Stimulated activated CD4-positive, alpha-beta T cell treated with anti-CD3 and anti-CD28 coated beads, Interleukin-15, amount 100 ng/mL, for 1 hour (primary cell): Measurements from ENCODE around the gene CELF5.

Experiments
- DNase-seq, 2 donors: peaks; one replicate each; pipeline ENCODE4 v3.0.0-alpha.2; 2020; ENCODE audit warnings: low read depth in 1 of 2, low spot score in 1 of 2

CELF5 gene

DNA sequence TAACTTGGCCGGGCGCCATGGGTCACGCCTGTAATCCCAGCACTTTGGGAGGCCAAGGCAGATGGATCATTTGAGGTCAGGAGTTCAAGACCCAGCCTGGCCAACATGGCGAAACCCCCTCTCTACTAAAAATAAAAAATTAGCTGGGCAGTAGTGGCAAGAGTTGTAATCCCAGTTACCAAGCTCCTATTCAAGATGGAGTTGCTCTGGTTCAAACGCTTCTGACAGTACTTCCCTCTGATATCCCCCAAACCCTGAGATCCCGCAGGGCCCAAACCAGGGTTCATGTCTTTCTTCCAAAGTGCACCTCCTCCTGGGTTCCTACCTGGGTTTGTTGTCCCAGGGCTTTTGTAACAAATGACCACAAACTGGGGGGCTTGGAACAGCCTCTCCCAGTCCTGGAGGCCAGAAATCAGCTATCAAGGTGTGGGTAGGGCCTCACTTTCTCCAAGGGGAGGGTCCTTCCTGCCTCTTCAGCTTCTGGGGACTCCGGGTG is 13.7 kb downstream of the CELF5 start:
- DNase-seq = no peak

DNA sequence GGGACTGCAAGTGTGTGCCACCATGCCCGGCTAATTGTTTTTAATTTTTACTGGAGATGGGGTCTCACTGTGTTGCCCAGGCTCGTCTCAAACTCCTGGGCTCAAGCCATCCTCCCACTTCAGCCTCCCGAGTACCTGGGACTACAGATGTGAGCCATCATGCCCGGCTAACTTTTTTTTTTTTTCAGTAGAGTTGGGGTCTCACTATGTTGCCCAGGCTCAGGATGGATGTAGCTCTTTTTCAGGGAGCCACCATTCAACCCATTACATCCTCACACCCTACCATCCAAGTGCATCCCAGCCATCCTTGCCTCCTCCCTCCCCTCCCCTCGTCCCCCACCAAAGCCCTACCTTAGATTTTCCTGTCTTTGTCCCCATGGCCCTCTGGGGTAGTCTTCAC is 14.9 kb downstream of the CELF5 start:
- DNase-seq = no peak

DNA sequence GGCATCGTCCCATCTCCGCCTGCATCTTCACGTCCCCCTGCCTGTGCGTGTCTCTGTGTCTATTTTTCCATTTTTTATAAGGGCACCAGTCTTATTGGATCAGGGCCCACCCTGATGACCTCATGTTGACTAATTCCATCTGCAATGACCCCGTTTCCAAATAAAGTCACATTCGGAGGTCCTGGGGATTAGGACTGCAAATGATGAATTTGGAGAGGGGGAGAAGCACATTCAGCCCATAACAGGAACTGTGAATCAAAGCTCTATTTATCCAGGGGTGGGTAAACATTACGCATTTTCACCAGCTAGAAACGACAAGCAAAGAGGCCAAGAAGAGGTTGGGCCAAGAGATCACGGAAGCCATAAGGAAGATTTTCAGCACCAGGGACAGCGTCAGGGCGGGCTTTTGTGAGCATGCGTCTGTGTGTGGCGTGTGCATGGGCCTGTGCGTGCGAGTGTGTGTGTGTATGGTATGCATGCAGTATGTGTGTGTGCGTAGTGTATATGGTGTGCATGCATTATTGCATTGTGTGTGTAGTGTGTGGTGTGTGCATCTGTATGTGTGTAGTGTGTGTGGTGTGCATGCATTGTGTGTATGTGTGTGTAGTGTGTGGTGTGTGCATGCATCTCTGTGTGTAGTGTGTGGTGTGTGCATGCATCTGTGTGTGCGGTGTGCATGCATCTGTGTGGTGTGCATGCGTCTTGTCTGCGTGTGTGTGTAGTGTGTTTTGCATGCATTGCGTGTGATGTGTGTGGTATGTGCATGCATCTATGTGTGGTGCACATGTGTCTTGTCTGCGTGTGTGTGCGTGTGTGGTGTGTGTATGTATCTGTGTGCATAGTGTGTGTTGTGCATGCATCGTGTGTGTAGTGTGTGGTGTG is 19.6 kb downstream of the CELF5 start:
- DNase-seq = peak in 1 of 2 donors; percentile 15

DNA sequence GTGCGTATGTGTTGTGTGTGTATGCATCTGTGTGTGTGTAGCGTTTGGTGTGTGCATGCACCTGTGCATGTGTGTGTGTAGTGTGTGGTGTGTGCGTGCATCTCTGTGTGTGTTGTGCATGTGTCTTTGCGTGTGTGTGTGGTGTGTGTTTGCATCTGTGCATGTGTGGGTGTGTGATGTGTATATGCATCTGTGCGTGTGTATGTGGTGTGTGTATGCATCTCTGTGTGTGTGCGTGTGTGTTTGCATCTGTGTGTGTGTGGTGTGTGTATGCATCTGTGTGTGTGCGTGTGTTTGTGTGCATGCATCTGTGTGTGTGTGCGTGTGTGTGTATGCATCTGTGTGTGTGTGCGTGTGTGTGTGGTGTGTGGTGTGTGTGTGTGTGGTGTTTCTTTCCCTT is 20.6 kb downstream of the CELF5 start:
- DNase-seq = no peak

DNA sequence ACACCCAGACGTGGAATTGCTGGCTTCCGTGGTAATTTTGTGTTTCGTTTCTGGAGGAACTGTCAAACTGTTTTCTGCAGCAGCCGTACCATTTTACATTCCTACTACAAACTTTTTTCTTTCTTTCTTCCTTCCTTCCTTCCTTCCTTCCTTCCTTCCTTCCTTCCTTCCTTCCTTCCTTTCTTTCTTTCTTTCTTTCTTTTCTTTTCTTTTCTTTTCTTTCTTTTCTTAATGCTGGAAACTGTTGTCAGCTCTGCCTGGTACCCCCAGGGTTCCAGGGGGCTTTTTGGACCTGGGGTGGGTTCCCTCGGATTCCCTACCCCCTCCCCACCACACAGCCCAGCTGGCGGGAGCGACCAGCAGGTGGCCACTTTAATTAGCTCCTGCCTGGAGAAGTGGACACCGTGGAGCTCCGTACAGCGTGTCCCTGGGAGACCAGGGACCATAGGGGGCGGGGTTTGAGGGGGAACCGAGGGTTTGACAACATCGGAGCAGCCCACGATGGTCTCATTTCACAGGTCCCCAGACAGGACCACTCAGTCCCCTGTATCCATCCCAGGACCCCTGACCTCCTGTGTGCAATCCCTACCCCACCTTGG is 24.4 kb downstream of the CELF5 start:
- DNase-seq = no peak

DNA sequence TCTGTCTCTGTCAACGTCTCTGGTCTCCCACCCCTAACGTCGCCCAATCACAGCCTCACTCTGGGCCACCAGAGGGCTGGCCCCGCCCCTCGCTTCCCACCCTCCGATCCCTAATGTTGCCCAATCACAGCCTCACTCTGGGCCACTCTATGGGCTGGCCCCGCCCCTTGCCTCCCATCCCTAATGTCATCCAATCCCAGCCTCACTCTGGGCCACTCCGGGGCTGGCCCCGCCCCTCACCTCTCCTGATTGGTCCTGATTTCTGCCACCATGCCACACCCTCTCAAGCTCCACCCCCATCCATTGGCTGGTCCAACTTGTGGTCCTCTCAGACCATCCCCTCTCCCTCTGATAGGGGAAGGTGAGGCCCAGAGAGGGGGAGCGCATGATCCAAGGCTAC is 24.9 kb downstream of the CELF5 start:
- DNase-seq = no peak

DNA sequence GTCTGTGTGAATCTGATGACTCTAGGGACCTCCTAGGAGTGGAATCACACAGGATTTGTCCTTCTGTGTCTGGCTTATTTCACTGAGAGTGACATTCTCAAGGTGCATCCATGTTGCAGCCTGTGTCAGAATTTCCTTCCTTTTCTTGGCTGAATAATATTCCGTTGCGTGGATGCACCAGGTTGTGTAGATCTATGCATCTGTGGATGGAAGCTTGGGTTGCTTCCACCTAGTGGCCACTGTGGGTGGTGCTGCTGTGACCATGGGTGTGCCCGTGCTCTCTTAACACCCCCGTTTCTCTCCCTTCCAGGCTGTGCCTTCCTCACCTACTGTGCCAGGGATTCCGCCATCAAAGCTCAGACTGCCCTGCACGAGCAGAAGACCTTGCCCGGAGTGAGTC is 26.2 kb downstream of the CELF5 start:
- peak in 1 of 2 donors; percentile 38 for DNase-seq

DNA sequence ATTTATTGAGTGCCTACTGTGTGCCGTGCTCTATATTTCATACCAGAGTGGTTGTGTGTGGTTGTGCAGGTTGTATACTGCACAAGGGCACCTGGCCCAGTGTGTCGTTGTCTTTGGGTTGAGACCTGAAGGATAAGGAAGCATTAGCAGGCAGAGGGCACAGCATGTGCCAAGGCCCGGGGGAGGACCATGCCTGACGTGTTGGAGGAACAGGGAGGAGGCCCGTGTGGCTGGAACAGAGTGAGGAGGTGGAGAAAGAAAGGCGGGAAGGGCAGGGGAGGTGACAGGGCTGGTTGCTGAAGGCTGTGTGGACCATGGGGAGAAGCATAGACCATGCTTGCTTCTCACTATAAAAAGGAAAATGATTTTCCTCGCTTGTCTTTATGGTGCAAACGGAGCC is 26.8 kb downstream of the CELF5 start:
- no peak for DNase-seq

DNA sequence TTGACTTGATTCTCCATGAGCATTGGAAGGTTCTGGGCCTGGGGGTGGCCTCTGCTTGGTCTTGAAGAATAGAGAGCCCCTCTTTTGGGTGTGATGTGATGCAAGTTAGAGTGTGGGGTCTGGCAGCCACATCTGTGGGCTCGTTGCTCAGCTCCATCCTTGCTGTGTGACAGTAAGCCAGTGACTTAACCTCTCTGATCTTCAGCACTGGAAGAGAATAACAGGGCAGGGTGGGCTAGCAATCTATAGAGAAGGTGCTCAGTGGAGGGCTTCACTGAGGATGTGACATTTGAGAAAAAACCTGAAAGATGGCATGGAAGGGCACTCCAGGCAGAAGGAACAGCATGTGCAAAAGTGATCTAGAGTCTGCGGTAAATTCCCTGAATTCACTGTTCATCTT is 28.2 kb downstream of the CELF5 start:
- no peak for DNase-seq

DNA sequence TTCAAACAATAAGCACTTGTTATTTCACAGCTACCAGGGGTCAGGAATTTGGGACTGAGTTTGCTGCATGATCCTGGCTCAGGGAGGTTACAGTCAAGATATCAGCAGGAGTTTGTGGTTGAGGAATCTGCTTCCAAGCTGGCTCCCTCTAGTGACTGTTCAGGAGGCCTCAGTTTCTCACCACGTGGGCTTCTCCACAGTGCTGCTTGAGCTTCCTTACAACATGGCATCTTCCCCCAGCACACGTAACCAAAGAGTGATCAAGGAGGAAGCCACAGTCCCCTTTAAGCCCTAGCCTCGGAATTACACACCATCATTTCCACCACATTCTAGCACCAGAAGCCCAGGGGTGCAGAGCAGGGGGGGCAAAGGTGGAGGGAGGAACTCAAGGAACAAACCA is 28.8 kb downstream of the CELF5 start:
- no peak for DNase-seq

DNA sequence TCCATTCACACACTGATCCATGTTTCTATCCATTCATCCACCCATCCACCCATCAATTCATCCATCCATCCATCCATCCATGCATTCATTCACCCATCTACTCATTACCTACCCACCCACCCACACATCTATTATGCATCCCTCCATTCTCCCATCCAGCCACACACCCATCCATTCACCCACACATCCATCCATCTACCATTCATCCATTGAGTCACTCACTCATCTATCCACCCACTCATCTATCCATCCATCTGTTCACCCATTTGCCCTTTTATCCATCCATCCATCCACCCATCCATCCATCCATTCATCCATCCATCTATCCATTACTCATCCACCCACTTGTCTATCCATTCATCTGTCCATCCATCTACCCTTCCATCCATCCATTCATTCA is 30.1 kb downstream of the CELF5 start:
- no peak for DNase-seq

DNA sequence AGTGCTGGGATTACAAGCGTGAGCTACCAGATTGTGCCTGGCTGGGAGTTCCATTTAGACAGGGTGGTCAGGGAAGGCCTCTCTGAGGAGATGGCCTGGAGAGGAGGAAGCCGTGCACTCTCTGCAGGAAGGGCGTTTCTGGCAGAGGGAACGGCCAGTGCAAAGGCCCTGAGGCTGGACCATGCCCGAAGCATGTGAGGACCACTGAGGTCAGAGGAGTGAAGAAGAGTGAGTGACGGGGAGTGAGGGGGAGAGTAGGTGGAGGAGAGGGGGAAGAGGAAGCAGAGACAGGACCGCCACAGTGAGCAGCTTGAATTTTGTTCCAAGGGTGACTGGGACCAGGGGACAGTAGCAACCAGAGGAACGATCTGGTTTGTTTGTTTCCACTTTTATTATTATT is 32.6 kb downstream of the CELF5 start:
- no peak for DNase-seq

DNA sequence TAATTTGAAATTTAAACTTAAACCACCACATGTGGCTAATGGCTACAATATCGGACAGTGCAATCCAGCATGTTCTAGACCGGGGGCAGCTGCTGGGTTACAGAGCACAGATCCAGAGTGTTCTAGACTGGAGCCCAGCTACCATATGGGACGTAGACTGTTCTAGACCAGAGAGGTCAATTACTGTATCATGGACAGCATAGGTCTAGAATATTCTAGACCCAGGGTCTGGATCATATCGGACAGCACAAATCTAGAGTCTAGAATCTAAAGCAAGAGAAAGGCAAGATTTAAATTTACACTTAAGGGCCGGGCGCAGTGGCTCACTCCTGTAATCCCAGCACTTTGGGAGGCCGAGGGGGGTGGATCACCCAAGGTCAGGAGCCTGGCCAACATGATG is 37.9 kb downstream of the CELF5 start:
- DNase-seq = no peak

DNA sequence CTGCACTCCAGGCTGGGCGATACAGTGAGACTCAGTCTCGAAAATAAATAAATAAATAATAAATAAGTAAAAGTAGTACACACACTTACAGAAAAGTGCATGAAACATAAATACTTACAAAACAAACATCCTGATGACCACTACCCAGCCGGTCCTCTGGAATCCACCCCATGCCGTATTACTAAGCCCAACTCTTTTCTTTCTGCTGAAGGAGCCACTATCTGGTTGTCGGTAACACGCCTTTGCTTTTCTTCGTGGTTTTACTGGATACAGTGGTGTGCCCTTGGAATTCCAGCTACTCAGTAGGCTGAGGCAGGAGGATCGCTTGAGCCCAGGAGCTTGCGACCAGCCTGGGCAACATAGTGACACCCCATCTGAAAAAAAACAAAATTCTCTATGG is 39.4 kb downstream of the CELF5 start:
- no peak for DNase-seq

DNA sequence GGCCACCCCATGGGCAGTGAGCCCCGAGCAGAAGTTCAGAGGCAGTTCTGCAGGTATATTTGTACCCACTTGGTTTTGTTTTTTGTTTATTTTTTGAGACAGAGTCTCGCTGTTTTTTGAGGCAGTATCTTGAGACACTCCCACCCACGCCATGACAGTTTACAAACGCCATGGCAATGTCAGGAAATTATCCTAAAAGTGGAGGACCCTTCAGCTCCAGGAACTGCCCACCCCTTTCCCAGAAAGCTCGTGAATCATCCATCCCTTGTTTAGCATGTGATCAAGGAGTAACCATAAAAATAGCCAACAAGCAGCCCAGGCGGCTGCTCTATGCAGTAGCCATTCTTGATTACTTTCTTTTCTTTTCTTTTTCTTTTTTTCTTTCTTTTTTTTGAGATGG is 41.0 kb downstream of the CELF5 start:
- no peak for DNase-seq

DNA sequence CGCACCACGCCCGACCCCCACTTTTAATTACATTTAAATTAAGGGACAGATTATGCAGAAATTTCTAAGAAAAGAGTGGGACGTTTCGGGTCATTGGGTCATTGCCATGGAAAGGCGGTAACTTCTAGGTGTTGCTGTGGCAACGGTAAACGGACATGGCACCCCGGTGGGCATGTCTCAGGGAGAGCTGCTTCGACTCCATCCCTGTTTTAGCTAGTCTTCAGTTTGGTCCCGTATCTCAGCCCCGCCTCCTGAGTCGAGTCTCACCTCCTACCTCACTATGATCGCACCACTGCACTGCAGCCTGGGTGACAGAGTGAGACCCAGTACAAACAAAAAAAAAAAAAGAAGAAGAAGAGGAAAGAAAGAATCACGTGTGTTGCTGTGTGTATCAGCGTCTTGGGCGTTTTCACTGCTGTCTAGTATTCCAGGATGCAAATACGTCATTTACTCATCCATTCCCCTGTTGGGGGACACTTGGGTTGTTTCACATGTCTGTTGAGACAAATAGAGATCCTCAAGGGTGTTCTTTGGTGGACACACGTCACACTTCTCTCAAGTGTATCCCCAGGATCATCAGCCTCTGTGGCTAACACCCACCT is 41.7 kb downstream of the CELF5 start:
- no peak for DNase-seq

DNA sequence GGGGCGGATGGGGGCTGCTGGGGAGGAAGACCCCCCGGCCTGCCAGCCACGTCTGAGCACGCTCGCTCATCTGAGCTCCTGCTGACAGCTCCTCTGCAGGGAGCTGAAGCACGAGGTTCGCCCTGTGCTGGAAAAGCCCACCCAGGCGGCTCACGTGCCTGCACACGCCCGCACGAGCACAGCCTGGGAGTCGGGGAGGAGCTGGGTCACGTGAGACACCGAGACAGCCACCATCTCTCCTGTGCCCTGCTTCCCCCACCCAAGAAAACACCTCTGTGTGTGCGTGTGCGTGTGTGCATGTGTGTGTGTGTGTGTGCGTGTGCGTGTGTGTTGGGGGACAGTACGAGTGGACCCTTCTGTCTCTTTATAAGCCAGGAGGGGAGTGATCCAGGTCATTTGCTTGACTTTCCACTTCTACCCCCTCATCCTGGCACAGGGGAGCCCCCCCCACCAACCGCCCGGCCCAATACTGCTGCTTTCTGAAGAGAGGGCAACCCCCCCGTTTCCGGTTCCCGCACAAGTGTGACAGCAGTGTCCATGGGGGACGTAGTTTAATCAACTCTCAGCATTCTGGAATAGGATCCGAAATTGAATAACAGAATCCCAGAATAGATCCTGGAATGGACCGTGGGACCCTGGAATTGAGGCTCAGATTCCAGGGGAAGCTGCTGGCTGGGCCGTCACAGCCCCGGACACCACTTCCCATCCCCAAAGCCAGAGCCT is 42.5 kb downstream of the CELF5 start:
- no peak for DNase-seq

DNA sequence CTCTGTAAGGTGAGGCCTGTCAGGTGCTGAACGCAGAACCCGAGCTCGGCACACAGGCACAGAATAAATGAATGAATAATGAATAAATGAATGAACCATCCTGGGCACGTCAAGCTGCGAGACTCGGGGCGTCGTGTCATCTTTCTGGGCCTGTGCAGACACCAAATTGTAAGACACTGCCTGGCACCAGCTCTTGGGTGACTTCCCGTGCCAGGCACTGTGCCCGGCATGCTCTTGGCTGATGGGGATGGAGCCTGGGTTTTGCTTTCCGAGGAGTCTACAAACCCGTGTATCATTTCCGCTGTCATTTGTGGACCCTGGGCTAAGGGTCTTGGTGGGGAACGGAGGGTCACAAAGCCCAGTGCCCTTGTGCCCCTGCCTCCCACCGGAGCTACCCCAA is 43.9 kb downstream of the CELF5 start:
- no peak for DNase-seq

DNA sequence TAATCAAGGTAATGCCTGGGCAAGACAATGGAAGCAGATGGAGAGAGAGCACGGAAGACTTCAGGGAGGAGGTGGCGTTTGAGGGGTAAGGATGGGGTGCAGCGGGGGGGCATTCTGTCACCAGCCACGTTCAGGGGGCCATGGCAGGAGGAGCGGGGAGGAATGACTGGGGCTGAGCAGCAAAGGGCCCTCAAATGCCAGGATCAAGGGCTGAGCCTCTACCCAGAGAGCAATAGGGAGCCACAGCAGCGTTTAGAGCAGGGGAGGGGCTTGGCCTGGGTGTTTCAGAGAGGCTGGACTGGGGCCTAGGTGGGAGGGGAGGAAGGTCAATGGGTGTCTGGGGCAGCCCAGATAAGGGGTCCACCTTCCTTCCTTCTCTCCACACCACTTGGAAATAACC is 44.3 kb downstream of the CELF5 start:
- DNase-seq = no peak

DNA sequence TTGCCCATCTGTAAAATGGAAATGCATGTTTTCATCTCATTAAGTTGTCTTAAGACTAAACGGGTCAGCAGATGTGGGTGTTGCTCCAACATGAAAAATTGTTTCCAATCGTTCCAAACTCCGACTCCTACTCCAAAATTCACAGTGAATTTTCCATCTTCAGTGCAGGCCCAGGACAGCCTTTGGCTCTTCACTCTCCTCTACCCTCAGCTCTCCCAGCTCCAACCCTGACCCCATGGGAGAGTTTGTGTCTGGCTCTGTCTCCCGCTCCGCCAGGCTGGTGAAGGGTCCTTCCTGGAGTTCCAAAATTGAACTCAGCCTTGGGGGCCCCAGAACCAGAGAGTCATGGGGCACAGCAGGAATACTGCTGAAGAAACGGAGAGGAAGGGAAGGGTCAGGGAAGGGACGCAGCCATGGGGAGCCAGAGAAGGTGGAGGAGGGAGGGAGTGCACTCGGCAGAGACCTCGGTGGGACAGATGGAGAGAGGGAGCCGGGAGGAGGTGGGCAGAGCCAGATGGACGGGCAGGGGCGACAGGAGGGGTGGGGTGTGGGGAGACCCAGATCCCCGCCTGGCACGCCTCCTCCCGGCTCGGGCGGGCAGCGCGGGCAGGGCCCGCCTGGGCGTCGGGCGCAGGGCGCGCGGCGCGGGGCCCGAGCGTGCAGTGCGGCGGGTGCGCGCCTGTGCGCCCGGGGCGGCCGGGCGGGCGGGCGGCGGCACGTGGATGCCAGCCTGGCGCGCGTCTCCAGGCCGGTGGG is 45.6 kb downstream of the CELF5 start:
- no peak for DNase-seq

DNA sequence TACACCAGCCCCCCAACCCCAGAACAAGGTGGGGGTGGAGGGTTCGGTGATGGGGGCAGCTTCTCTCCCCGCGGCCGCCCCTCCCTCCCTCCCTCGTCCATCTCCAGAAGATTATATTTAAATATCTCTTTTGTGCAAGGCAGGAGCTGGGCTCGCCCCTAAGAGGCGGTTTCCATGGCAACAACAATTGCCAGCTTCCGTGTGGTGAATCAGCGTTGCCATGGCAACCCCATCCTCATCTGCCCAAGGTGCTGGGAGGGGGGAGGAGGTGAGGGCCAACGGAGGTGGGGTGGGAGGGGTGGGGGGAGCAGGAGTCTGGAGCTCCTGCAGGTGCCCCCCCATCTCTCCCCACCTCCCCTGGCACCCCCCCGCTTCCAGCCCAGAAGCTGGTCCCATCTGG is 46.4 kb downstream of the CELF5 start:
- peak; percentile 21 to 27 for DNase-seq
